Osteocyte (in vitro differentiated cells): ENCODE measurements around the gene ETF1. TPM values are rescaled to one million over a fixed set of nuclear protein-coding genes. Genes with fewer than 3 reads are reported as not detected.

Source experiments
- total RNA-seq: library from RNA; stranded (reverse); gene quantifications from 2 replicates; pipeline ENCODE4 v1.2.1, GENCODE V29; 2021

ETF1 gene
- total RNA-seq, 1 donor from 2014 or later, result 88.3 TPM

Other genes with a start within 250 kb of the ETF1 start
- gene CDC25C, start 211.4 kb downstream of the ETF1 start, total RNA-seq, result 1.9 and 2.2 TPM in 2 replicates
- 45.6 and 45.7 TPM in 2 replicates for gene FAM53C, start 205.0 kb downstream of the ETF1 start, total RNA-seq
- gene KDM3B, start 190.6 kb downstream of the ETF1 start, total RNA-seq, result 65.2 and 67.4 TPM in 2 replicates
- 15.4 and 18.3 TPM in 2 replicates for gene REEP2, start 104.2 kb downstream of the ETF1 start, total RNA-seq
- gene EGR1, start 77.8 kb downstream of the ETF1 start, total RNA-seq, result 219 and 415 TPM in 2 replicates
- gene HSPA9, start 32.2 kb upstream of the ETF1 start, total RNA-seq, result 197 and 211 TPM in 2 replicates
- gene CTNNA1, start 210.2 kb upstream of the ETF1 start, total RNA-seq, result 366 and 375 TPM in 2 replicates